ENCODE results near the gene CISH.
A peak's percentile ranks its signal among the peaks of the same experiment; 100 is the strongest.

The CISH gene

GRCh38 chr3:50580683-50581458 is 30.7 kb downstream of the CISH start:
- H3K27ac ChIP-seq, result peak overlapping the region; percentile 4; the same call in 1 of the 2 replicates

DNA sequence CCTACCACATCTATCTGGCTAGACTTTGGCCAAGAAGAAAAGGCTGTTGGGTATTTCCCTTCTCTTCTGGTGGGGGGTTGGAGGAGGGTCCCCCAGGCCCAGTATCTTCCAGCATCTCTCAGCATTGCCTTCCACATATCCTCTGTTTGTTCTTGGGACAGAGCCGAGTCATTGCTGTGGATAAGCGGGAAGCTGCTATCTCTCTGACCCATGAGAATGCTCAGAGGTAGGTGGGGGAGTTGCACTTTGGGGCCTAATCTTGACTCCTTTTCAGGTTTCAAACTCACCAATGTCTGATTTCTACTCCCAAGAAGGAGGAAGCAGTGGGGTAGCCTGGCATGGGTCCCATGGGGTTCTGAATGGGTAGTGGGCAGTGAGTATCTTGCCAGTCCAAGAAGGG is 34.2 kb downstream of the CISH start:
- CTCF ChIA-PET, result interaction anchor here (0.7 kb wide), 1 partner anchor 899 kb away, joined by 4 read pairs; no protein-coding TSS in a partner anchor
- H3K27ac ChIP-seq, result no peak overlapping the region
- POLR2A ChIA-PET (ENCODE audit: low non-redundant PET), result no interaction called here
- DNase-seq (ENCODE audit: low spot score), result no peak
- TF ChIP-seq CTCF (conservative IDR thresholded peaks at IDR 0.05; ENCODE audit: low read depth), result no peak

More at GRCh38 chr3:50580683-50581458, 30.7 kb downstream of the CISH start:
- TF ChIP-seq CTCF (conservative IDR thresholded peaks at IDR 0.05; ENCODE audit: low read depth), result no peak
- no peak for DNase-seq (ENCODE audit: low spot score)
- POLR2A ChIA-PET (ENCODE audit: low non-redundant PET), result no interaction called here
- CTCF ChIA-PET, result interaction anchor here (0.8 kb wide), 1 partner anchor 809 kb away, joined by 3 read pairs; no protein-coding TSS in a partner anchor

- CTCF ChIA-PET, result no interaction called here
- peak overlapping the region; percentile 66 for H3K27ac ChIP-seq
Observed at GRCh38 chr3:50575372-50575771, 36.2 kb downstream of the CISH start.

DNA sequence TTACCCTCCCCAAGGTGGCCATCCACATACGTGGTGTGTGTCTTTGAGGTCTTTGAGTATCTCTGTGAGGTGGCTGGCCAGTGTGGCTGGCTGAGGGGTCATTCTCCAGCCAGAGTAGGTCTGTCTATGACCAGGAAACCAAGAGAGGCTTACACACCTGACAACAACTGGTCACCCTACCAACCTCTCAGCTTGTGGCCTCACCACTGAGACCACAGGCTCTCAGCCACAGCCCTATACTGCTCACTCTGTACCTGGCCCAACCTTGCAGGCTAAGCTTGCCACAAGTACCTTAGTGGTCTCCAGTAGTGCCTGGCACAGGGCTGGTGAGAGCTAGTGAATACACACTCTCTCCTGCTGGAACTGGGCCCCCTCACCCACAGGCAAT is 37.1 kb downstream of the CISH start:
- H3K27ac ChIP-seq, result peak overlapping the region; percentile 66
- POLR2A ChIA-PET (ENCODE audit: low non-redundant PET), result no interaction called here
- CTCF ChIA-PET, result no interaction called here
- no peak for DNase-seq (ENCODE audit: low spot score)
- TF ChIP-seq CTCF (conservative IDR thresholded peaks at IDR 0.05; ENCODE audit: low read depth), result no peak

More at GRCh38 chr3:50575372-50575771, 36.2 kb downstream of the CISH start:
- DNase-seq (ENCODE audit: low spot score), result peak; percentile 16
- POLR2A ChIA-PET (ENCODE audit: low non-redundant PET), result no interaction called here
- TF ChIP-seq CTCF (conservative IDR thresholded peaks at IDR 0.05; ENCODE audit: low read depth), result no peak

- peak overlapping the region; percentile 66 for H3K27ac ChIP-seq
- DNase-seq (ENCODE audit: low spot score), result no peak
- TF ChIP-seq CTCF (conservative IDR thresholded peaks at IDR 0.05; ENCODE audit: low read depth), result no peak
- ChIA-PET POLR2A (ENCODE audit: low non-redundant PET) (no interaction called here), CTCF (interaction anchor here (2.4 kb wide), 1 partner anchor 40 kb away, joined by 11 read pairs; no protein-coding TSS in a partner anchor)
Observed at GRCh38 chr3:50573566-50574443, 37.8 kb downstream of the CISH start.

GRCh38 chr3:50572801-50573371 is 38.7 kb downstream of the CISH start:
- DNase-seq (ENCODE audit: low spot score), result no peak
- ChIA-PET POLR2A (ENCODE audit: low non-redundant PET) (no interaction called here), CTCF (interaction anchor here (2.4 kb wide), 1 partner anchor 40 kb away, joined by 11 read pairs; no protein-coding TSS in a partner anchor)
- peak overlapping the region; percentile 35 for H3K27ac ChIP-seq
- TF ChIP-seq CTCF (conservative IDR thresholded peaks at IDR 0.05; ENCODE audit: low read depth), result no peak
